Cardiac muscle cell (in vitro differentiated cells and primary cell): ENCODE results near the gene PDLIM5. TPM values are rescaled to one million over a fixed set of nuclear protein-coding genes. Genes with fewer than 3 reads are reported as not detected.

ENCODE experiments used
- DNase-seq, 2 donors: peaks; one replicate each; pipeline versions ENCODE4 v3.0.0 to v3.0.0-alpha.2; 2010 to 2017; ENCODE audit warnings: low read depth in 1 of 2, low spot score in 1 of 2
- H3K27ac ChIP-seq: fragments of 200-600 bp; sonication (generic); 2 replicates; pipeline ENCODE4 v1.5.1; 2016
- H3K27me3 ChIP-seq: fragments of 200-600 bp; sonication (generic); 2 replicates; pipeline ENCODE4 v1.6.0; 2016; ENCODE audit warnings: control low read depth
- H3K36me3 ChIP-seq: fragments of 200-600 bp; sonication (generic); 2 replicates; pipeline ENCODE4 v1.5.1; 2016; ENCODE audit warnings: control low read depth
- H3K4me1 ChIP-seq: fragments of 200-600 bp; sonication (generic); 2 replicates; pipeline ENCODE4 v1.8.1; 2017; ENCODE audit warnings: low read depth, mild to moderate bottlenecking, mixed run types
- H3K4me3 ChIP-seq: fragments of 200-600 bp; sonication (generic); 2 replicates; pipeline ENCODE4 v1.5.1; 2016; ENCODE audit warnings: mild to moderate bottlenecking
- H3K9me3 ChIP-seq: fragments of 200-600 bp; sonication (generic); 2 replicates; pipeline ENCODE4 v1.5.1; 2017; ENCODE audit warnings: low read depth, mild to moderate bottlenecking, control low read depth
- polyA plus RNA-seq: library from polyadenylated mRNA; unstranded; fragments of >200 nt; fragmentation: Nextera tagmentation; extraction: Ambion mirVana; gene quantifications from 2 replicates; pipeline ENCODE4 v1.2.1, GENCODE V29; 2016
- total RNA-seq: library from RNA; depleted of rRNA; stranded (reverse); fragments of >200 nt; gene quantifications from 2 replicates; pipeline ENCODE4 v1.2.3, GENCODE V29; 2016
- TF ChIP-seq, protein P1 (sequence below): IDR thresholded peaks from 2 replicates; pipeline ENCODE4 v1.5.1; 2012; ENCODE audit warnings: low read depth, mild to moderate bottlenecking, low read length

PDLIM5 gene
- total and polyA plus RNA-seq, 2 experiments from 2014 or later = 426 to 446 TPM

GRCh38 chr4:94416335-94416734 lies 35.4 kb upstream of the PDLIM5 start:
- no peaks in the 10 kb centered on the region for H3K27me3 ChIP-seq
- H3K4me3 ChIP-seq = no peak overlapping the region
- DNase-seq = no peak
- H3K9me3 ChIP-seq = no peaks in the 10 kb centered on the region
- TF ChIP-seq, protein P1, sequence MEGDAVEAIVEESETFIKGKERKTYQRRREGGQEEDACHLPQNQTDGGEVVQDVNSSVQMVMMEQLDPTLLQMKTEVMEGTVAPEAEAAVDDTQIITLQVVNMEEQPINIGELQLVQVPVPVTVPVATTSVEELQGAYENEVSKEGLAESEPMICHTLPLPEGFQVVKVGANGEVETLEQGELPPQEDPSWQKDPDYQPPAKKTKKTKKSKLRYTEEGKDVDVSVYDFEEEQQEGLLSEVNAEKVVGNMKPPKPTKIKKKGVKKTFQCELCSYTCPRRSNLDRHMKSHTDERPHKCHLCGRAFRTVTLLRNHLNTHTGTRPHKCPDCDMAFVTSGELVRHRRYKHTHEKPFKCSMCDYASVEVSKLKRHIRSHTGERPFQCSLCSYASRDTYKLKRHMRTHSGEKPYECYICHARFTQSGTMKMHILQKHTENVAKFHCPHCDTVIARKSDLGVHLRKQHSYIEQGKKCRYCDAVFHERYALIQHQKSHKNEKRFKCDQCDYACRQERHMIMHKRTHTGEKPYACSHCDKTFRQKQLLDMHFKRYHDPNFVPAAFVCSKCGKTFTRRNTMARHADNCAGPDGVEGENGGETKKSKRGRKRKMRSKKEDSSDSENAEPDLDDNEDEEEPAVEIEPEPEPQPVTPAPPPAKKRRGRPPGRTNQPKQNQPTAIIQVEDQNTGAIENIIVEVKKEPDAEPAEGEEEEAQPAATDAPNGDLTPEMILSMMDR = no peak
- H3K36me3 ChIP-seq = no peaks in the 10 kb centered on the region
- no peak overlapping the region for H3K27ac ChIP-seq
- H3K4me1 ChIP-seq = peaks cover 54% of the 10 kb centered on the region

DNA sequence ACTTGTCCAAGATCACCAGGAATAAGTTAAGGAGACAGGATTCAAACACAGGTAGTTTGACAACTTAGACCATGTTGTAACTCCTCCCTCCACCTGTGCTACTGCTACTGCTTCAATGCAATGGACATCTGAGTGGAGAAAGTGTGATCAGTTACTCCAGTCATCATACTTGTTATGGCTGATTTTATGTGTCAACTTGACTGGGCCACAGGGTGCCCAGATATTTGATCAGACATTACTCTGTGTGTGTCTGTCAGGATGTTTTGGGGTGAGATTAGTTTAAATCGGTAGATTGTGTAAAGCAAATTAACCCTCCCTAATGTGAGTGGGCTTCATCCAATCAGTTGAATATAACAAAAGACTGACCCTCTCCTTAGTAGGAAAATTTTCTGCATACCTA lies 34.8 kb upstream of the PDLIM5 start:
- no peaks in the 10 kb centered on the region for H3K27me3 ChIP-seq
- TF ChIP-seq, protein P1 = no peak
- no peak overlapping the region for H3K27ac ChIP-seq
- H3K36me3 ChIP-seq = no peaks in the 10 kb centered on the region
- H3K4me3 ChIP-seq = no peak overlapping the region
- peaks cover 49% of the 10 kb centered on the region for H3K4me1 ChIP-seq
- no peaks in the 10 kb centered on the region for H3K9me3 ChIP-seq
- DNase-seq = no peak

DNA sequence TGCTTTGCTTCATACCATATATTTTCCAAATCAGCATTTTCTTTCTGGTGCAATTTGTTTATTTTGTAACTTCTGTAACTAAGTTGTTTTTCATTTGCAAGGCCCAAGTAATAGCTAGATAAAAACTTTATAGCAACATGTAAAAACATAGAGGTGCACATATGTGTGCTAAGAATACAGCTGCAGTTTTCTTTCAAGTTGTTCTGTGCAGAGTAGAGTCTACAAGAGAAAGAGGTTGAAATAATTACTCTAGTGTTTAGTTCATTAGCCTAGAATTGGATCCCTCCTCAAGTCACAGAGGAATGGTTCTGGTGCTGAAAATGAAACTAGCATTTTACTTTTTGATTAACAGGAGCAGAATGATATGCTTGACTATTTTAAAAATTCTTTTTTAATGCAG lies 32.2 kb upstream of the PDLIM5 start:
- Histone ChIP-seq H3K4me1 (peaks cover 30% of the 10 kb centered on the region), H3K9me3 (no peaks in the 10 kb centered on the region), H3K27ac (peak overlapping the region; percentile 87), H3K4me3 (no peak overlapping the region), H3K36me3 (no peaks in the 10 kb centered on the region), H3K27me3 (no peaks in the 10 kb centered on the region)
- no peak for DNase-seq
- TF ChIP-seq, protein P1 = no peak

GRCh38 chr4:94419956-94420355 lies 31.8 kb upstream of the PDLIM5 start:
- TF ChIP-seq, protein P1 = no peak
- Histone ChIP-seq H3K9me3 (no peaks in the 10 kb centered on the region), H3K27ac (peak overlapping the region; percentile 87), H3K27me3 (no peaks in the 10 kb centered on the region), H3K36me3 (no peaks in the 10 kb centered on the region), H3K4me1 (peaks cover 26% of the 10 kb centered on the region), H3K4me3 (peak overlapping the region; percentile 1)
- DNase-seq = peak in 1 of 2 donors; percentile 78

GRCh38 chr4:94420356-94420755 lies 31.4 kb upstream of the PDLIM5 start:
- TF ChIP-seq, protein P1 = no peak
- Histone ChIP-seq H3K9me3 (no peaks in the 10 kb centered on the region), H3K27me3 (no peaks in the 10 kb centered on the region), H3K36me3 (no peaks in the 10 kb centered on the region), H3K27ac (peak overlapping the region; percentile 87), H3K4me1 (peaks cover 26% of the 10 kb centered on the region), H3K4me3 (peak overlapping the region; percentile 1)
- DNase-seq = no peak

GRCh38 chr4:94426783-94427182 lies 25.0 kb upstream of the PDLIM5 start:
- Histone ChIP-seq H3K9me3 (no peaks in the 10 kb centered on the region), H3K27ac (no peak overlapping the region), H3K4me3 (no peak overlapping the region), H3K36me3 (no peaks in the 10 kb centered on the region), H3K4me1 (peaks cover 19% of the 10 kb centered on the region), H3K27me3 (no peaks in the 10 kb centered on the region)
- TF ChIP-seq, protein P1 = no peak
- DNase-seq = no peak
